Measurements from ENCODE around the gene OCRL. TPM values are rescaled to one million over a fixed set of nuclear protein-coding genes. Genes with fewer than 3 reads are reported as not detected.

Gene OCRL
- total and polyA plus RNA-seq, 2 donors (not counting 1 experiment from before 2014, with no cell fraction given) = 4.6 to 10.6 TPM

GRCh38 chrX:129544780-129545179 is 4.7 kb downstream of the OCRL start:
- H3K9me3 ChIP-seq (ENCODE audit: control extremely low read depth in 1 of 3, control insufficient read depth in 2 of 3, insufficient read depth in 1 of 3, low read length in 2 of 3) = no peaks in the 10 kb centered on the region
- no peak overlapping the region for H3K9ac ChIP-seq (ENCODE audit: low read length)
- TF ChIP-seq CTCF (IDR thresholded peaks at IDR 0.05) (no peak), EZH2 (IDR thresholded peaks at IDR 0.05; ENCODE audit: borderline replicate concordance, insufficient read depth, low read depth, low read length, poor library complexity, severe bottlenecking) (no peak)
- Mint-ChIP-seq H3K4me1 (peaks cover 7% of the 10 kb centered on the region), H3K27ac (no peak overlapping the region), H3K4me3 (no peak overlapping the region), H3K27me3 (no peaks in the 10 kb centered on the region), H3K9me3 (ENCODE audit: insufficient read depth) (no peaks in the 10 kb centered on the region)
- intact Hi-C loops (cut with micrococcal nuclease) = no loop called here
- H3K4me2 ChIP-seq (replicated peaks; ENCODE audit: low read depth, low read length, poor library complexity, severe bottlenecking) = no peak overlapping the region
- CTCF ChIA-PET = interaction anchor here (0.6 kb wide), 1 partner anchor 178 kb away, joined by 3 read pairs; no protein-coding TSS in a partner anchor
- no peak overlapping the region for H2AFZ ChIP-seq (ENCODE audit: insufficient read depth, low read depth, low read length, poor library complexity, severe bottlenecking)
- no CpG with 5 or more reads among the region's 2 CpGs for WGBS (ENCODE audit: insufficient coverage)
- no peak overlapping the region for H3K27ac ChIP-seq (ENCODE audit: low read length in 2 of 2)
- DNase-seq (no peak), ATAC-seq (ENCODE audit: low read depth) (no peak)
- H3K4me3 ChIP-seq (ENCODE audit: control extremely low read depth in 1 of 5, extremely low read depth in 1 of 5, insufficient read depth in 1 of 5, low read depth in 2 of 5, low read length in 4 of 5) = no peak overlapping the region
- no peaks in the 10 kb centered on the region for H3K36me3 ChIP-seq (replicated peaks in 1 of 2; ENCODE audit: control extremely low read depth in 1 of 2, control insufficient read depth in 1 of 2, extremely low read depth in 1 of 2, insufficient read depth in 2 of 2, low read length in 1 of 2)
- no peaks in the 10 kb centered on the region for H4K20me1 ChIP-seq (ENCODE audit: control insufficient read depth, insufficient read depth, low read length, poor library complexity, severe bottlenecking)
- H3K79me2 ChIP-seq (ENCODE audit: control insufficient read depth, insufficient read depth, low read length) = no peaks in the 10 kb centered on the region
- H3K27me3 ChIP-seq (replicated peaks in 1 of 4; ENCODE audit: control extremely low read depth in 1 of 4, control insufficient read depth in 3 of 4, insufficient read depth in 4 of 4, low read length in 3 of 4) = no peaks in the 10 kb centered on the region
- POLR2A ChIA-PET = no interaction called here
- H3K4me1 ChIP-seq (ENCODE audit: control insufficient read depth in 2 of 2, insufficient read depth in 2 of 2, low read length in 2 of 2) = peaks cover 3 to 5% of the 10 kb centered on the region in 2 donors

GRCh38 chrX:129545408-129545807 is 5.3 kb downstream of the OCRL start:
- Histone ChIP-seq H2AFZ (ENCODE audit: insufficient read depth, low read depth, low read length, poor library complexity, severe bottlenecking) (no peak overlapping the region), H3K9me3 (ENCODE audit: control extremely low read depth in 1 of 3, control insufficient read depth in 2 of 3, insufficient read depth in 1 of 3, low read length in 2 of 3) (no peaks in the 10 kb centered on the region), H3K79me2 (ENCODE audit: control insufficient read depth, insufficient read depth, low read length) (no peaks in the 10 kb centered on the region), H3K4me2 (replicated peaks; ENCODE audit: low read depth, low read length, poor library complexity, severe bottlenecking) (no peak overlapping the region), H3K36me3 (replicated peaks in 1 of 2; ENCODE audit: control extremely low read depth in 1 of 2, control insufficient read depth in 1 of 2, extremely low read depth in 1 of 2, insufficient read depth in 2 of 2, low read length in 1 of 2) (no peaks in the 10 kb centered on the region), H3K4me1 (ENCODE audit: control insufficient read depth in 2 of 2, insufficient read depth in 2 of 2, low read length in 2 of 2) (peaks cover 3 to 5% of the 10 kb centered on the region in 2 donors), H3K9ac (ENCODE audit: low read length) (no peak overlapping the region), H3K27ac (ENCODE audit: low read length in 2 of 2) (no peak overlapping the region), H4K20me1 (ENCODE audit: control insufficient read depth, insufficient read depth, low read length, poor library complexity, severe bottlenecking) (no peaks in the 10 kb centered on the region), H3K4me3 (ENCODE audit: control extremely low read depth in 1 of 5, extremely low read depth in 1 of 5, insufficient read depth in 1 of 5, low read depth in 2 of 5, low read length in 4 of 5) (no peak overlapping the region), H3K27me3 (replicated peaks in 1 of 4; ENCODE audit: control extremely low read depth in 1 of 4, control insufficient read depth in 3 of 4, insufficient read depth in 4 of 4, low read length in 3 of 4) (no peaks in the 10 kb centered on the region)
- DNase-seq (no peak), ATAC-seq (ENCODE audit: low read depth) (no peak)
- H3K9me3 Mint-ChIP-seq (ENCODE audit: insufficient read depth) = no peaks in the 10 kb centered on the region
- no CpG with 5 or more reads among the region's 1 CpG for WGBS (ENCODE audit: insufficient coverage)
- TF ChIP-seq CTCF (IDR thresholded peaks at IDR 0.05) (no peak), EZH2 (IDR thresholded peaks at IDR 0.05; ENCODE audit: borderline replicate concordance, insufficient read depth, low read depth, low read length, poor library complexity, severe bottlenecking) (no peak)
- intact Hi-C loops (cut with micrococcal nuclease) = no loop called here
- no peak overlapping the region for H3K27ac Mint-ChIP-seq
- H3K27me3 Mint-ChIP-seq = no peaks in the 10 kb centered on the region
- CTCF ChIA-PET = no interaction called here
- no peak overlapping the region for H3K4me3 Mint-ChIP-seq
- peaks cover 5% of the 10 kb centered on the region for H3K4me1 Mint-ChIP-seq
- POLR2A ChIA-PET = no interaction called here
